Measurements from ENCODE around the gene ANXA2.
"Not testable (repeated sequence)": the region's sequence is repeated elsewhere in the genome, so short reads cannot be mapped to it uniquely, and the experiment has no call there.

DNA sequence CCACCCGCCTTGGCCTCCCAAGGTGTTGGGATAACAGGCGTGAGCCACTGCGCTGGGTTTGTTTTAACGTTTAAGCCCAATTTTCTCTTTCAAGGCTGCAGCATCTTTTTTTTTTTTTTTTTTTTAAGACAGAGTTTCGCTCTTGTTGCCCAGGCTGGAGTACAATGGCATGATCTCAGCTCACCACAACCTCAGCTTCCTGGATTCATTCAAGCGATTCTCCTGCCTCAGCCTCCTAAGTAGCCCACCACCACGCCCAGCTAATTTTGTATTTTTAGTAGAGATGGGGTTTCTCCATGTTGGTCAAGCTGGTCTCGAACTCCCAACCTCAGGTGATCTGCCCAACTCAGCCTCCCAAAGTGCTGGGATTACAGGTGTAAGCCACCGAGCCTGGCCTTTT lies 12.6 kb upstream of the ANXA2 start:
- TF ChIP-seq, protein P1, sequence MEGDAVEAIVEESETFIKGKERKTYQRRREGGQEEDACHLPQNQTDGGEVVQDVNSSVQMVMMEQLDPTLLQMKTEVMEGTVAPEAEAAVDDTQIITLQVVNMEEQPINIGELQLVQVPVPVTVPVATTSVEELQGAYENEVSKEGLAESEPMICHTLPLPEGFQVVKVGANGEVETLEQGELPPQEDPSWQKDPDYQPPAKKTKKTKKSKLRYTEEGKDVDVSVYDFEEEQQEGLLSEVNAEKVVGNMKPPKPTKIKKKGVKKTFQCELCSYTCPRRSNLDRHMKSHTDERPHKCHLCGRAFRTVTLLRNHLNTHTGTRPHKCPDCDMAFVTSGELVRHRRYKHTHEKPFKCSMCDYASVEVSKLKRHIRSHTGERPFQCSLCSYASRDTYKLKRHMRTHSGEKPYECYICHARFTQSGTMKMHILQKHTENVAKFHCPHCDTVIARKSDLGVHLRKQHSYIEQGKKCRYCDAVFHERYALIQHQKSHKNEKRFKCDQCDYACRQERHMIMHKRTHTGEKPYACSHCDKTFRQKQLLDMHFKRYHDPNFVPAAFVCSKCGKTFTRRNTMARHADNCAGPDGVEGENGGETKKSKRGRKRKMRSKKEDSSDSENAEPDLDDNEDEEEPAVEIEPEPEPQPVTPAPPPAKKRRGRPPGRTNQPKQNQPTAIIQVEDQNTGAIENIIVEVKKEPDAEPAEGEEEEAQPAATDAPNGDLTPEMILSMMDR (IDR thresholded peaks at IDR 0.05; ENCODE audit: low read depth, low read length), result not testable (repeated sequence)
- not testable (repeated sequence) for TF ChIP-seq EZH2phosphoT487 (IDR thresholded peaks at IDR 0.05; ENCODE audit: low read depth)

All from OCI-LY3 (cell line).